HG03565 (cell line): ENCODE results near the gene GFOD2.
"Not testable (repeated sequence)": the region's sequence is repeated elsewhere in the genome, so short reads cannot be mapped to it uniquely, and the experiment has no call there.

Source experiments
- ATAC-seq: cut with Tn5 transposase; IDR thresholded peaks from one replicate; pipeline ENCODE4 v1.9.1; 2021; ENCODE audit warnings: mild to moderate bottlenecking, moderate library complexity; ENCODE audit not compliant: unreplicated experiment

Gene GFOD2

GRCh38 chr16:67707210-67707609 is 11.9 kb downstream of the GFOD2 start:
- no peak for ATAC-seq

- ATAC-seq = no peak
These were observed 15.0 kb downstream of the GFOD2 start for GRCh38 chr16:67704110-67704509.

- ATAC-seq = no peak
These were observed 15.5 kb downstream of the GFOD2 start for GRCh38 chr16:67703626-67704025.

- ATAC-seq = no peak
These were observed 17.0 kb downstream of the GFOD2 start for GRCh38 chr16:67702130-67702529.

DNA sequence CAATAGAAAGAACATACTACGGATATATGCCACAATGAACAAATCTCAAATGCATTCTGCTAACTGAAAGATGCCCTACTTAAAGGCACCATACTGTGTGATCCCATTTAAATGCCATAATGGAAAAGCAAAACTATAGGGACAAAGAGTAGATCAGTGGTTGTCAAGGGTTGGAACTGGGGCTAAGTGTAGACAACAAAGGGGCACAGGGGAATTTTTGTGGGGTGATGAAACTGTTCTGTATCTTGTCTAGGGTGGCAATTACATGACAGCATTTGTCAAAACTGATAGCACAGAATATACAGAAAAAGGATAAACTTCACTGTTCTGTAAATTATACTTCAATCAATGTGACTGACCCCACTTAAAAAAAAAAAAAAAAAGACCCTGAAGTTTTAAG is 17.7 kb downstream of the GFOD2 start:
- ATAC-seq = no peak

DNA sequence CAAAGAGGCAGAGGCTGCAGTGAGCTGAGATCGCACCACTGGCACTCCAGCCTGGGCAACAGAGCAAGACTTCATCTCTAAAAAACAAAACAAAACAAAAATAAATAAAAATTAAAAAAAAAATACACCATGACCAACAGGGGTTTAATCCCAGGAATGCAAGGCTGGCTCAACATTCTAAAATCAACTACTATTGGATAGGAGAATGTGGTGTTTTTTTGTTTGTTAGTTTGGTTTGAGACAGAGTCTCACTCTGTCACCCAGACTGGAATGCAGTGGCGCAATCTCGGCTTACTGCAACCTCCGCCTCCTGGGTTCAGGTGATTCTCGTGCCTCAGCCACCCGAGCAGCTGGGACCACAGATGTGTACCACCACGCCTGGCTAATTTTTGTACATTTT is 19.9 kb downstream of the GFOD2 start:
- no peak for ATAC-seq

DNA sequence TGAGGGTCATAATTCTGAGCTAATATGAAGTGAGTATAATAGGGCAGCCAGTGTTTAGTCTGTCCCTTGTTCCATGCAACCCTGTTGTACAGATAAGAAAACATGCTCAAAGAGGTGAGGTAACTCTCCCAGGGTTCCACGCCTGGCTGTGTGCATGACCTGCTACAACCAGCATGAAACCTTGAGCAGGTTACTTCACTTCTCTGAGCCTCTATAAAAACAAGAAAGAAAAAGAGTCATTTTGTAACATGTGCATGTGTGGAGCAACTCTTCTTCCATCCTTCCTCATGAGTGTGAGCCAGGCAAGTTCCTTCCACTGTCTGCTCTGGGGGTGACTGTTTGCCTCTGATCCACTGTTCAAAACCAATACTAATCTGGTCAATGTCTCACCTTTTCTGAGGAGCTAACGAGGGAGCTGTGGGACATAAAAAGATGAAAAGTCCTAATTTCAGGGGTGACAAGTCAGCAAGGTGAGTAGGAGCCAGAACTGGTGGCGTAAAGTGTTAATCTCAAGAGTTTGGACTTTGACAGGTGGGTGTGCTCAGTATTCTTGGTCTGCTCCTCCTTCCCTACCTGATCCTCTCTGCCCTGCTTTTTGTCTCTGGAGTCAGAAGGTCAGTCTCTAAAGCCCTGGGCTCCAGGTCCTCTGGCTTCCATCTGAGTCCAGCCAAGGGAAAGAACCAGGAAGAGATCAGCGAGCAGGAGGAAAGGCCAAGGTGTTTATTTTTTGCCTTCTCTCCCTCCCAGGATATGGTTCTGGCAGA is 21.5 kb downstream of the GFOD2 start:
- ATAC-seq = no peak

DNA sequence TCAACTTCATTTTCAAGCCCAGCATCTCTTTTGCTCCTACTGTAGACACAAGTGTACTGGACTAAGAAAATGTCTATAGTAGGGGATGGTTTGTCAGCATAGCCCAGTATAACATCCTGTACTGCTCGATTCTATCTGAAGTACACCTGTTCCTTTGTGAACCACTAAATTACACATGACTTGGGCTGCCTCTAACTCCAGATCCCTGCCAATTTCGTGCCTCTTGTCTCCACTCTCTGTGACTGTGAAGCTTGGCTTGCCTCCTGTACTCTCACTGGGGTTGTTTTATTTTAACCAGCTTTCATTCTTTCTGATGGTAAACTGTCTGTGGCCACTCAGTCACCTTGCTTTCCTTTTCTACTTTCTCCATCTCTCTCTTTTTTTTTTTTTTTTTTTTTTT is 24.5 kb downstream of the GFOD2 start:
- no peak for ATAC-seq

DNA sequence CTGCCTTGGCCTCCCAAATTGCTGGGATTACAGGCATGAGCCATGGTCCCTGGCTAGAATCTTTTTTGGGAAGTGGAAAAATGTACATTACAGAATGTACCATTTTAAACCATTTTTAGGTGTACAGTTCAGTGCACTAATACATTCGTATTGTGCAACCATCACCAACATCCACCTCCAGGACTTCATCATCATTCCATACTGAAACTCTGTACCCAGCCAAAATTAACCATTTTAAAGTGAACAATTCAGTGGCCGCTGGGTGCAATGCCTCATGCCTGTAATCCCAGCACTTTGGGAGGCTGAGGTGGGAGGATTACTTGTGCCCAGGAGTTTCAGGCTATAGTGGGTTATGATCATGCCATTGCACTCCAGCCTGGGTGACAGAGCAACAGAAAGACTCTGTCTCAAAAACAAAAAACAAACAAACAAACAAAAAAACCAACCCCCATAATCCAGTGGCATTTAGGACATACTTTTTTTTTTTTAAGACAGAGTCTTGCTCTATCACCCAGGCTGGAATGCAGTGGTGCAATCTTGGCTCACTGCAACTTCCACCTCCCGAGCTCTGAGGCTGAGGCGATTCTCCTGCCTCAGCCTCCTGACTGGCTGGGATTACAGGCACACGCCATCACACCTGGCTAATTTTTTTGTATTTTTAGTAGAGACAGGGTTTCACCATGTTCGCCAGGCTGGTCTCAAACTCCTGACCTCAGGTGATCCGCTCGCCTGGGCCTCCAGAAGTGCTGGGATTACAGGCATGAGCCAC is 25.4 kb downstream of the GFOD2 start:
- ATAC-seq = not testable (repeated sequence)

GRCh38 chr16:67685388-67686112 is 33.6 kb downstream of the GFOD2 start:
- ATAC-seq = no peak

DNA sequence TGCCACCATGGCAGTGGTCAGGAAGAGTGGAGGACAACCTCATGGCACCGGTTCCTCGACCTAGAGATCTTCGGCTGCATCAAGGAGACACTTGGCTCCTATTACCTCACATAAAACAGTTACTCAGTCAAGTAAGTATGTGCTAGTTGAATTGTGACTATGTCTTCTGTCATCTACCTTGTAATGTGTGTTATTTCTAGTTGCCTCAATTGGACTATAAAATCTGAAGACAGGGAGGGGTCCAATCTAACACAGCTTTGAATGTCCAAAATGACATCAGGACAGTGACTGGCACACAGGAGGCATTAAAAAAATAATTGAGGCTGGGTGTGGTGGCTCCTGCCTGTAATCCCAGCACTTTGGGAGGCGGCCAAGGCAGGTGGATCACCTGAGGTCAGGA is 35.3 kb downstream of the GFOD2 start:
- ATAC-seq = no peak

- no peak for ATAC-seq
These were observed 38.9 kb downstream of the GFOD2 start for GRCh38 chr16:67679935-67680897.

DNA sequence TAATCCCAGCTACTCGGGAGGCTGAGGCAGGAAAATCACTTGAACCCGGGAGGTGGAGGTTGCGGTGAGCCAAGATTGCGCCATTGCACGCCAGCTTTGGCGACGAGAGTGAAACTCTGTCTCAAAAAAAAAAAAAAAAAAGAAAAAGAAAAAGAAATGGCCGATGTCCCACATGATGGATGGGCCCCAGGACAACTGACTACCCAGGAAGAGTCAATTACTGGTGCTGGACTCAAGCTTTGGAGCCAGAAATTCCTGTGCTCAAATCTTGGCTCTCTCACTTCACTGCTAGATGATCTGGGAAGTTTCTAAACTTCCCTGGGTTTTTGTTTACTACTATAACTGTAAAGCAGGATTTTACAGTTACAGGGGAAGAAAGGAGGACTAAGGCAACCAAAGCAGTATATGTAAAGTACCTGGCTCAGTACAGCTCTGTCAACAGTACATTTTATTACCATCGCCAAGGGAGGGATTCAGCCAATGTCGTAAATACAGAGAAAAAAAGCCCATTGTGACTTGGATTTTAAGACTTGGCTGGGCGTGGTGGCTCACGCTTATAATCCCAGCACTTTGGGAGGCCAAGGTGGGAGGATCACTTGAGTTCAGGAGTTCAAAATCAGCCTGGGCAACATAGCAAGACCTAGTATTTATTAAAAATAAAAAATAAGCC is 40.6 kb downstream of the GFOD2 start:
- ATAC-seq = no peak

DNA sequence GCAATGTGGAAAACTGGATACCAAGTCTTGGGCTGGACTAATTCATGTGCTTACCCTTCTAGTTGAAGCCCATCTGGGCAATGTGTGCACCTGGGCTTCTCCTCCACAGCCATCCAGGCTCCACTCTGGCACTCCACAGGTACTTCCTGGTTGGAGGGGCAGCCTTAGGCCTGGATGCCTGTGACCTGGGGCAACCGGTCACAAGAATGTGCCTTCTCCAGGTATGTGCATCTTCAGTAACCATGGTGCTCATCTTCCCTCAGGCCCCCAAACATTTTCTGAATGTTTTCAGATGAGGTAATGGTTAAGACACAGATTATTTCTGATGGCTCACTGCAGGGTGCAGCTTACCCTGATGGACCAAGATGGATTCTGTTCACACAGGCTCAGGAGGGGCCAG is 41.4 kb downstream of the GFOD2 start:
- ATAC-seq = no peak

- no peak for ATAC-seq
These were observed 42.2 kb downstream of the GFOD2 start for GRCh38 chr16:67676939-67677338.

DNA sequence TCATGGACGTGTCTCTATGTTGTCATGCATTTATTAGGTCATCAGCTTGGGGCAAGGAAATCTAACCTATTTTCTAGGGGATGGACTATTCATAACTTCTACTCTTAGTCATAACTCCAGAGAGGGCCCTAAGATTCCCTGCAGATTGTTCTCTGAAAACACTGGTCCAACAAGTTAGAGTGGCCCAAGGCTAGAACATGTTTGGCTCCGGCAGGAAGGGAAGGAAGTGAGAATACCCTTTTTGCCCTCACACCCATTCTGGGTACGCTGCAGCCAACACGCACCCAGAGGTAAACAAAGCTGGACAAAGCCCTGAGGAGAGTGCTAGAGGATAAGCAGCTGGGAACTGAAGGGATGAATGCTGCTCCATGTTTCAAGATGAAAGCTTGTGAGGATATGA is 42.6 kb downstream of the GFOD2 start:
- no peak for ATAC-seq

GRCh38 chr16:67675999-67676398 is 43.1 kb downstream of the GFOD2 start:
- ATAC-seq = no peak

DNA sequence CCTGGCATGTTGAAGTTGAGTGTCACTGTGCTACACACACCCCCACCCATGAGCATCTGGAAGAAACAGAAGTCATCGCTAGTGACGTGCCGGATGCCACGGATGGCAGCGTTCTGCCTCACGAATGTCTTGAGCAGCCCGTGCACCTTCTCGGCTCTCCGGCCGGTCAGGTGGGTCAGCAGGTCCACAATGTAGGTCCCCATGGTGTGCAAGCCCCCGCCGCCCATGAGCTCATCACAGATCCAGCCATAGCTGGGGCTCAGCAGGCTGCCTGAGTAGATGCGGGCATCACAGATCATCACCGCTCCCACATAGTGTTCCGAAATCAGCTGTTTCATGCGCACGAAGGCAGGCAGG is 43.6 kb downstream of the GFOD2 start:
- ATAC-seq = no peak

GRCh38 chr16:67674851-67675578 is 44.1 kb downstream of the GFOD2 start:
- ATAC-seq = no peak
